Left cardiac atrium (tissue), 4 donors: ENCODE measurements around the gene LETMD1. TPM values are rescaled to one million over a fixed set of nuclear protein-coding genes. Genes with fewer than 3 reads are reported as not detected.
"Not testable (repeated sequence)": the region's sequence is repeated elsewhere in the genome, so short reads cannot be mapped to it uniquely, and the experiment has no call there.

ENCODE experiments used
- ATAC-seq, 2 donors: fragments of 200-7000 bp; cut with Tn5 transposase; one replicate each; pipeline ENCODE4 v1.9.1; 2020; ENCODE audit warnings: mild to moderate bottlenecking in 2 of 2, moderate library complexity in 2 of 2
- DNase-seq: peaks from one replicate; pipeline ENCODE4 v3.0.0-alpha.2; 2020
- intact Hi-C, 2 donors: fragments of 100-400 bp; cut with DNase I; formaldehyde crosslinking; loops; one replicate each; pipeline versions ENCODE4 v1.14.1 to v1.15.1; 2022 to 2023
- total RNA-seq, 2 donors: library from RNA; stranded (reverse); fragmentation: NEBNext Ultra II Directional; extraction: Animal tissue kit (Norgen Biotek cat#: 25700); gene quantifications; one replicate each; pipeline ENCODE4 v1.2.1, GENCODE V29; 2021
- donor health status: DM: no; HTN: yes; CAD: no.
- donor health status: DM: no; HTN: yes; CAD: no; lungs with severe emphysema.
- donor health status: DM: yes; HTN: yes; CAD: no.
- donor health status: Dilated cardiomyopathy.

LETMD1 gene
- total RNA-seq, 2 donors from 2014 or later, result 23.7 to 26.7 TPM

DNA sequence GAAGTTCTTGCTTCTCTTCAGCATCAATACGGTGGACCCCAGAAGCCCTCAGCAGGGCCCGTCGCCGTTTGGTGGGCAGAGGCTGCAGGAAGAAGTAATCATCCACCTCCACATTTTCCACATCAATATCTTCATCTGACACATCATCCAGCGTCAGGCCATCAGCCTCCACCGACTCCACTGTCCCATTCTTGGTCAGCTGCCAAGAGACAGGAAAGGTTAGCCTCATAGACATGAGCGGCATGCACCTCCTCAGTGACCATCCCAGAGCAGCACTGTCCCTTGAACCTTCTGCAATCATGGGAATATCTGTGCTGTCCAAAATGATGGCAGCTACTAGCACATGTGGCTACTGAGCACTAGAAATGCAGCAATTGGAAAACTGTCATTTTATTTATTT is 19.6 kb downstream of the LETMD1 start:
- intact Hi-C loops, result no loop called here
- DNase-seq (no peak), ATAC-seq (no peak)

DNA sequence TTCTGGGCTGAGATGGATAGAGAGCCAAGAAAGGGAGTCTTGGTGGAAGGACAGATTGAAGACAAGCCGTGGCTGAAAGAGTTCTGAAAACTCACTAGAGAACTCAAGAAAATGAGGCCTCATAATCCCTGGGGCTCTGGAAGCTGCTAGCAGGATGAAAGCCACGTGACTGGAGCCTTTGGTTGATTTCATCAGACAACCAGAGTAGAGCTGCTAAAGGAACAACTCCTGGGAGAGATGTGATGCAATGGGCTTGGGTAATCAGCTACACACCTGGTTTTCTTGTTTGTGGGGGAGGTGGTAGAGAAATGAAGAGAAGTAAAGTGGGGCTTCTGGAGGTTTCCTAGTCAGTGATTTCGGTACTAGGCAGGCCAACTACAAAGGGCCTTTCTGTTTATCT is 21.9 kb downstream of the LETMD1 start:
- ATAC-seq, result peak in 1 of 2 donors; percentile 23
- DNase-seq, result no peak
- intact Hi-C loops, result no loop called here

DNA sequence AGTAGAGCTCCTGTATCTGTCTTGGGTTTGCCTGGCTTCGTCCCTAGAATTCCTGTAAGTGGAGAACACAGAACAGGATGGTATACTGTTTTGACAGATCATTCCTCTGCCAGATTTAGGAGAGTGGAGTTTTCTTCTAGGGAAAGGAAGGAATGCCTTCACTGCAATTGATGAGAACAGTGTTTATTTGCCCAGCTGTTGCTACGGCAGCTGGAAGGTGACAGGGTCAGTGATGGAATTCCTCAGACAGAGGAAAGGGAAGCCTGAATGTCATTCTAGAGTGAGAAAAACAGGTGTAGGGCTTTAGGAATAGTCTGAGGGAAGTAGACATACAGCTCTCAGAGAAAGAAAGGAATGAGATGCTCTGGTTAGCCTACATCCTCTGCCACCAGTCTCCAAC is 23.5 kb downstream of the LETMD1 start:
- ATAC-seq (no peak), DNase-seq (no peak)
- intact Hi-C loops, result no loop called here

DNA sequence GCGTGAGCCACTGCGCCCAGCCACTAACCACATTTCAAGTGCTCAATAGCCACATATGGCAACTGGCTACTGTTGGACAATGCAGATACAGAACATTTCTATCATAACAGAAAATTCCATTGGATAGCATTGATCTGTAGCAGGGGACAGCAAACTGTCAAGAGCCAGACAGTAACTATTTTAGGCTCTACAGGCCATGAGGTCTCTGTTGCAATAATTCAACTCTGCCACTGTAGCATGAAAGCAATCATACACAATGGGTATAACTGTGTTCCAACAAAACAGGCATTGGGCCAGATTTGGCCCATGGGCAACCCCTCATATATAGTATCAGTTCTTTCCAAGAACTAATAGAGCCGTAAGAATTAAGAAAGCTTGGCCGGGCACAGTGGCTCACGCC is 27.3 kb downstream of the LETMD1 start:
- DNase-seq, result no peak
- intact Hi-C loops, result no loop called here
- ATAC-seq, result peak in 1 of 2 donors; percentile 35

DNA sequence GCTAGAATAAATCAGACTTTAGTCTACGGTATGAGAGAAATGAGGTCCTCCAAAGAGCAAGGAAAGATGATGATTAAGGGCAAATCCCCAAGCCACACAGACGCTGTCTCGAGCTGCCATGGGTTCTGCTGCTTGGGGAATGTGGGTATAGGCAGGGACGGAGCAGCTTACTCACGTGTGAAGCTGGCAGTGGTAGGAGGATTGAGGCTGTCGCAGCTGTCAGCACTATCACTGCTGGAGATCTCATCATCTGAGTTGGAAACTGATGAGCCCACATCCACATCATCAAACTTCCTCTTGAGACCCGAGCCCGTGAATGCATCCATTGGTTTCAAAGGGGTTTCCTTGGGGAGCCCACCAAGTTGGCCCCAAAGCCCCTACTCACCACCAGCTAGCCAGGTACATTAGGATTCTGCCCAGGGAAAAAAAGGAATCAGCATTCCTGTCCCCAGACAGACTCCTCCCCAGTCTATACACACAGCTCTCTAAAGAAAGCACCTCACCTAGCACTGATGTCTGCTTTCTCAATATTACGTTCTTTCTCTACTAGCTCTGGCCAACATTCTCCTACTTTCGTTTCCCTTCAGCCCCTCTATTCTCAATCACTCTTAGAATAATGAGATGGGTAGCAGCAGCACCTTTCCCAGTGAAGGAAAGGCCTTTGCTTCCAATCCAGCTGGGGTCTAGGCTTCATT is 28.3 kb downstream of the LETMD1 start:
- ATAC-seq (no peak), DNase-seq (no peak)
- intact Hi-C loops, result no loop called here

DNA sequence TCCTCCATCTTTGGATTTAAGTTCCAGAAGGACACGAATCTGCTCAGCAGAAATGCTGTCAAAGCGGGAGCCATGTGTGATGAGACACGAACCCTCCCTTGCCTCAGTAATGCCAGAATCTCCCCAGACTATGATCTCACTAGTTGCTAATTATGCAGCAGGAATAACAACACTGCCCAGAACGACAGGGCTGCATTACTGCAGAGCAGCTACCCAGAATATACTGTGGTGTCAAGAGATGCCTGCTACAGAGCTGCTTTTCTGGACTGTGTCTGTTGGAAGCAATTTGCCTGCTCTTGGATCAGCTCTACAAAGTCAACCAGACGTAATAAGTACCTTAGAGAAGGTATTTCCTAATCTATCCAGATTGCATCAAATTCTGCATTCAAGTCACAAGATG is 29.8 kb downstream of the LETMD1 start:
- DNase-seq (no peak), ATAC-seq (peak; percentile 67 to 73)
- intact Hi-C loops, result no loop called here

DNA sequence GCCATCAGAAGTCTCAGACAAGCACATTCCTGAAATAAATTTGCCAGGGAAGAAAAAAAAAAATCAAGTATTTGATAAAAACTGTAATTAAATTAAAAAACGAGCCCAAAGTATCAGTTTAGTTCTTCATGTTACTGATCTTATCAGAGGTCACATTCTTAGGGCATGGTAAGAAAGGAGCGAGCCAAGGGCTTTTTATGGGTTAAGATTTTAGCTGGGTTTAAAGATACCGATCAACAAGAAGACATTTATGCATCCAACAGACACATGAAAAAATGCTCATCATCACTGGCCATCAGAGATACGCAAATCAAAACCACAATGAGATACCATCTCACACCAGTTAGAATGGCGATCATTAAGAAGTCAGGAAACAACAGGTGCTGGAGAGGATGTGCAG is 30.2 kb downstream of the LETMD1 start:
- intact Hi-C loops, ATAC-seq, DNase-seq: not testable (repeated sequence)

DNA sequence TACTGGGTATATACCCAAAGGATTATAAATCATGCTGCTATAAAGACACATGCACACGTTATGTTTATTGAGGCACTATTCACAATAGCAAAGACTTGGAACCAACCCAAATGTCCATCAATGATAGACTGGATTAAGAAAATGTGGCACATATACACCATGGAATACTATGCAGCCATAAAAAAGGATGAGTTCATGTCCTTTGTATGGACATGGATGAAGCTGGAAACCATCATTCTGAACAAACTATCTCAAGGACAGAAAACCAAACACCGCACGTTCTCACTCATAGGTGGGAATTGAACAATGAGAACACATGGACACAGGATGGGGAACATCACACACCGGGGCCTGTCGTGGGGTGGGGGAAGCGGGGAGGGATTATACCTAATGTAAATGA is 30.7 kb downstream of the LETMD1 start:
- ATAC-seq, intact Hi-C loops, DNase-seq: not testable (repeated sequence)

DNA sequence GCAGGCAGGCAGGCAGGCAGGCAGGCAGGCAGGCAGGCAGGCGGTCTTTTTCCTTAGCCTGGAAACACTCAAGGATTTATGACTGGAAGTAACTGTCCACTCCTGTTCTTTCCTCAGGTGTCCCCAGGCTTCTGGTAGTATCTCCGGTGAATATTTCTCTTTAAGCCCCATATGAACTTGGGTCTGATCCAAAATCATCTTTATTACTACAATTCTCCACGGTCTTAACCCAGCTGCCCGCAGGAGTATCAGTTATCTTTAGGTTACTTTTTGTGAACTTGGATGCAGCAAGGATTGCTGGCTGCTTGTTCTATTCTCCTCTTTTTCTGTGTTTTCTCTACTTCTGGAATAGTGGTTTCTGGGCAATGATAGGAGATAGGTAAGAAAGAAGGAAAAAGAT is 32.0 kb downstream of the LETMD1 start:
- intact Hi-C loops, result no loop called here
- no peak for ATAC-seq
- no peak for DNase-seq

DNA sequence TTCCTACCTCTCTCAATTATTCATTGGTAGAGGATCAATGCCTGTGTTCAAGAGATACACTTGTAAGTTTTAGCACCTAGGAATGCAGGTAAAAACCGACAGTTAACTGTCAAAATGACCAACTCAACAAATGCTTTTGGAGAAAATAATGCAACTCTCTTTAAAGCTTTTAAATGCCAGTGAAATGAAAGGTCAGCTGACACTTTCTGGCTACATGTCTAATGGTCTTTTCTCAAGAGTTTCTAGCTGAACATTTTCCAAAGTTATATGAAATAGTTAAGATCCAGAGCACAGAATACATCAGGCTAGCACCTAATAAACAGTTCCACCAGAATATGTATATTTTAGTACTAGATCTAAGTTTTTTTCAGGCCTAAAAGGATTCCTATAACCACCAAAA is 33.3 kb downstream of the LETMD1 start:
- intact Hi-C loops, result no loop called here
- ATAC-seq (no peak), DNase-seq (no peak)

DNA sequence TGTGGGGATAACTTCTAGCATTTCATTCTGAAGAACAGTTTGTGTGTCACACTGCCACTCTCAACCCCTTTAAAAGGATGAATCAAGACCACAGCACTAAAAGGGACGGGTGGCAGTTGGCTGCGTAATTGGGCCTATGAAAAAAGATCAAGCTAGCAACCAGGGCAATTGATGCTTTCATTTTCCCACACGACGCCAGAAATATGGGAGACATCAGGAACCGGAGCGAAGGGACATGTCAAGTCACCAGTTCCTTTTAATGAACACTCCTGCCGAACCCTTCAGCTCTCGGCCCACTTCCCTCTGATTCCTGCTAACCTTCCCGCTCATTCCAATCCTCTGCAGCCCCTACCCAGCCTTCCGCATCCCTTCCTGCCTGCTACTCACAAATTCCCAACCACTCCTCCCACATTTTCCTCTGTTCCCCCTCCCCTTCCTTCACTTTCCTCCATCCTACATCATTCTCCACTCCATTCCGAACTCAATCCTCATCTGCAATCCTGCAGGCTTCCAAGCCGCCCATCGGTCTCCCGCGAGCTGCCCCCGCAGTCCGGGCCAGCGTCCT is 34.5 kb downstream of the LETMD1 start:
- intact Hi-C loops, result no loop called here
- DNase-seq (no peak), ATAC-seq (peak; percentile 1 to 31)

DNA sequence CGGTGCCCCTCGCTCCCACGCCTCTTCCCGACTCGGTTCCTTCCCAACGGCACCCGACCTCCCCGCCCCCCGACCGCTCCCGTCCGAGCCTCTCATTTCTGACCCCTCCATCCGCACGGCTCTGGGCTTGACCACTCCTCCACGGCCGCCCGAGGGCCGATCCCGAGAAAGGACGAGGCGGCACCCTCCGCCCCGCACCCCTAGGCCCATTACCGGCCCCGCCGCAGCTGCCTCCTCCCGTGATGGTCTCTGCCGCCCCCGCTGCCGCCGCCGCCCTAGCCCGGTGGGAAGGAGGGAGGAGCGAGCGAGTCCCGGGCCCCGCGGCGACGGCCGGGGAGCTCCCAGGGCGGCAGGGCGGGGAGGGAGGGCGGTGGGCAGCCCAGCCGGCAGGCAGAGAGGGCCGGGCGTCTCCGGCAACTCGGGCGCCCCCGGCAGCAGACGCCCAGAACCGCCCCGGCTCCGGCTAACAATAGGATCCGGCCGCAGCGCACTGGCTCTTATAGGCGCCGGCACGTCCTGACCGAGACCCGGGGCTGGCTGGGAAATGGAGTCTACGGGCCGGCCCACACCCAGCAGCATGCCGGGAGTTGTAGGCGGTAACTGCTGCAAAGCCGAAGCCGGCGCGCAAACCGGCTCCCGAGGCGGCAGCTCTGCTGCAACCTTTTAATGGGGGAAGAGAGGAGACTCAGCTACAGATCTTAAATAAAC is 35.2 kb downstream of the LETMD1 start, which contains the start of gene CSRNP2:
CSRNP2 (minus strand) TSS at position 471 of the 708 bp plus-strand sequence. CDS start 7,035 bp downstream, outside the sequence.
- peak; percentile 100 for ATAC-seq
- DNase-seq, result peak; percentile 98
- intact Hi-C loops, result no loop called here

DNA sequence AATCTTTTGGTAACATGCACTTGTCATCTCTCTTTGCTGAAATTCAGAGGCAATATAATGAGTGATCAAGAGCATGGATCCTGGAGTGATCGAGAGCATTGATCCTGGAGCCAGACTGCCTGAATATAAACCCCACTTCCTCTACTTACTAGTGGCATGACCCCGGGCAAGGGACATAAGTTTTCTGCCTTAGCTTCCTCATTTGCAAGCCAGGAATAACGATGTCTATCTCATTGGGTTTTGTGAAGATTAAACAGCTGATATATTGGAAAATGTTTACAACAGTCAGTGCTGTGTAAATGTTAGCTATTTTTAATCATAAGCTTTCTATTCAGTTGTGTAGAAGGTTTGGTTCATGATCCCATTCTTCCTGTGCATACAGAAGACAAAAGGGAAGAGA is 37.6 kb downstream of the LETMD1 start:
- ATAC-seq, result no peak
- no peak for DNase-seq
- intact Hi-C loops, result no loop called here

DNA sequence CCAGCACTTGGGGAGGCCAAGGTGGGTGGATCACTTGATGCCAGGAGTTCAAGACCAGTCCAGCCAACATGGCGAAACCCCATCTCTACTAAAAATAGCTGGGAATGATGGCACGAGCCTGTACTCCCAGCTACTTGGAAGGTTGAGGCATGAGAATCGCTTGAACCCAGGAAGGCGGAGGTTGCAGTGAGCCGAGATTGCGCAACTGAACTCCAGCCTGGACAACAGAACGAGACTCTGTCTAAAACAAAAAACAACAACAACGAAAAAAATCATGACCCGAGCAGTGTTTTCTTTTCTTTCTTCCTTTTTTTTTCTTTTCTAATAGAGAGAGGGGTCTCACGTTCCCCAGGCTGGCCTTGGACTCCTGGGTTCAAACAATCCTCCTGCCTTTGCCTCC is 38.8 kb downstream of the LETMD1 start:
- intact Hi-C loops, result no loop called here
- no peak for ATAC-seq
- no peak for DNase-seq

DNA sequence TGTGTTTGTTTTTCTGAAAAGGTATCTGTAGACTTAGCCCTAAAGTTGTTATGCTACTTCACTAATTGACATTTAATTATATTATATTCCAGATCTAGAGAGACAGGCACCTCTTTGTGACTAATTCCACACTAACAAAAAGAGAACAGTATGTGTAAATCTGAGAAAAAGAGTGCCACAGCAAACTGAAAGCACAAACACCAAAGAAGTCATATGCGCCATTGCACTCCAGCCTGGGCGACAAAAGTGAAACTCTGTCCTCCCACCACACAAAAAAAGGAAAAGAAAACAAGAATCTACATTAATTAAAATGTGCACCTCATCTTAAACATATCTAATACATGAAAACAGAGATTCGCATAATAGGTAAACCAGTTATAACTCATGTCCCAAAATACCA is 39.7 kb downstream of the LETMD1 start:
- intact Hi-C loops, result no loop called here
- DNase-seq, result no peak
- no peak for ATAC-seq

DNA sequence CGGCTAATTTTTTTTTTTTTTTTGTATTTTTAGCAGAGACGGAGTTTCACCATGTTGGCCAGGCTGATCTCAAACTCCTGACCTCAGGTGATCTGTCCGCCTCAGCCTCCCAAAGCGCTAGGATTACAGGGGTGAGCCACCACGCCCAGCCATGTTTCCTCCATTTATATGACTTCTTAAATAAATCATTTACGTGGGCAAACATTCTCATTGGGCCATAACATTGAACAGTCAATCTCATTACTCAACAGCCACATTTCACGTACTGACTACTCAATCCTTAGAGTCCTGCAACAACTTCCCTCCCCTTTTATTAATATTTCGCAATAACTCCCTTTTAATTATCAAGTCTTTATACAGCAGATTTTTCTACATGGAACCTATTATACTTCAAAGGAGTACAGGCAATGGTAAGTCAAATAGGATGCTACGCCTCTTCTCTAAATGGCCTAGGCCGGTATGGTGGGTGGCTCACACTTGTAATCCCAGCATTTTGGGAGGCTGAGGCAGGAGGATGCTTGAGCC is 42.6 kb downstream of the LETMD1 start:
- ATAC-seq (no peak), DNase-seq (no peak)
- intact Hi-C loops, result no loop called here

DNA sequence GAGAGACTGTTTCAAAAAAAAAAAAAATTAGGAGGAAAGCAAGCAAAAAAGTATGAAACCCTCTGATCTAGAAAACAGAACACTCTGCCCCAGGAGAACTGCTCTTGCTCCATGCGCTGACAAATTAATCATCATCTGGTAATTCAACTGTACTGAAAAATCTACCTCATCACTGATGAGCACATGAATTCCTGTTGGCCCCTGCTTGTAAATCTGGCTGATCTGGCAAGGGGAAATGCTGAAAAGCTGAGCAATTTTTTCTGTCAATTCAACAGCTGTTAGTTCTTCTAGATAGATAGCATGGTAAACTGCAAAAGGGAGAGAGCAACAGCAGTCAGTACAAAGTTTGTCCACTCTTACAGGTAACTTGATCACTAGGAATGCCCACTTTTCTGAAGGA is 50.5 kb downstream of the LETMD1 start:
- DNase-seq (no peak), ATAC-seq (no peak)
- intact Hi-C loops, result no loop called here

DNA sequence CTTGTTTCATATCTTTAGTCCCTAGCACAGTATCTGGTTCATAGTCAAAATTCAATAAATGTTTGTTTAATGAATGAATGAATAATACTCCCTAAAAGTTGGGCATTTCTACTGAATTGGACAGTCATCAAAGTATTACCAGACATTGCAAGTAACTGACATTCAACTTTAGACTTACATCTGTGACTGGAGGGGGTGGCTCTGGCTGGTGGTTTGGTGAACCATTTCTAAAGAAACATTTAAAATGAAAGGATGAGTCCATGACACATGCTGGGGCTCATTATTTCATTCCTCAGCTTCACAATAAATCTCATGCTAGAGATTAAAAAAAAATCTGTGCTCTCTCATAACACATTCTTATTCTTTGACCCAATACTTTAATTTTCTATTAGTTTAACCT is 55.9 kb downstream of the LETMD1 start:
- ATAC-seq, result no peak
- intact Hi-C loops, result no loop called here
- DNase-seq, result no peak

DNA sequence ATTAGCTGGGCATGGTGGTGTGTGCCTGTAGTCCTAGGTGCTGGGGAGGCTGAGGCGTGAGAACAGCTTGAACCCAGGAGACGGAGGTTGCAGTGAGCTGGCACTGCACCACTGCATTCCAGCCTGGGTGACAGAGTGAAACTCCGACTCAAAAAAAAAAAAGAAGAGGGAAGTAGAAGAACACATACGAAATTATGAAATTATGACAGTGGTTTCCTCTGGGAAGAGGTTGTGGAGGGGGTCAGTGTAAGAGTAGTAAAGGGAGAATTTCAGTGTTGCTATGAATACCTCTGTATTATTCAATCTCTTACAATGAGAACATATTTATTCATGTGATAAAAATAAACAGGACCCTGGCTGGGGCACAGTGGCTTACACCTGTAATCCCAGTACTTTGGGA is 60.0 kb downstream of the LETMD1 start:
- DNase-seq (no peak), ATAC-seq (no peak)
- intact Hi-C loops, result no loop called here
